ENCODE data around the gene GPI.
"Not testable (repeated sequence)": the region's sequence is repeated elsewhere in the genome, so short reads cannot be mapped to it uniquely, and the experiment has no call there.

GRCh38 chr19:34330596-34330995, 34.4 kb upstream of the GPI start:
- not testable (repeated sequence) for TF ChIP-seq POLR2AphosphoS5 (IDR thresholded peaks at IDR 0.05; ENCODE audit: low read depth, low read length); CTCF (IDR thresholded peaks at IDR 0.05); SIN3A (IDR thresholded peaks at IDR 0.05; ENCODE audit: borderline replicate concordance, insufficient read depth, low read depth, low read length)

Measured in Panc1 (cell line).